Stimulated activated CD4-positive, alpha-beta T cell treated with anti-CD3 and anti-CD28 coated beads, Interleukin-4, amount 100 ng/mL, for 48 hours (primary cell): ENCODE data around the gene ISLR2.

Experiments
- DNase-seq, 2 donors: peaks; one replicate each; pipeline ENCODE4 v3.0.0-alpha.2; 2020; ENCODE audit warnings: low read depth in 2 of 2

ISLR2 gene

DNA sequence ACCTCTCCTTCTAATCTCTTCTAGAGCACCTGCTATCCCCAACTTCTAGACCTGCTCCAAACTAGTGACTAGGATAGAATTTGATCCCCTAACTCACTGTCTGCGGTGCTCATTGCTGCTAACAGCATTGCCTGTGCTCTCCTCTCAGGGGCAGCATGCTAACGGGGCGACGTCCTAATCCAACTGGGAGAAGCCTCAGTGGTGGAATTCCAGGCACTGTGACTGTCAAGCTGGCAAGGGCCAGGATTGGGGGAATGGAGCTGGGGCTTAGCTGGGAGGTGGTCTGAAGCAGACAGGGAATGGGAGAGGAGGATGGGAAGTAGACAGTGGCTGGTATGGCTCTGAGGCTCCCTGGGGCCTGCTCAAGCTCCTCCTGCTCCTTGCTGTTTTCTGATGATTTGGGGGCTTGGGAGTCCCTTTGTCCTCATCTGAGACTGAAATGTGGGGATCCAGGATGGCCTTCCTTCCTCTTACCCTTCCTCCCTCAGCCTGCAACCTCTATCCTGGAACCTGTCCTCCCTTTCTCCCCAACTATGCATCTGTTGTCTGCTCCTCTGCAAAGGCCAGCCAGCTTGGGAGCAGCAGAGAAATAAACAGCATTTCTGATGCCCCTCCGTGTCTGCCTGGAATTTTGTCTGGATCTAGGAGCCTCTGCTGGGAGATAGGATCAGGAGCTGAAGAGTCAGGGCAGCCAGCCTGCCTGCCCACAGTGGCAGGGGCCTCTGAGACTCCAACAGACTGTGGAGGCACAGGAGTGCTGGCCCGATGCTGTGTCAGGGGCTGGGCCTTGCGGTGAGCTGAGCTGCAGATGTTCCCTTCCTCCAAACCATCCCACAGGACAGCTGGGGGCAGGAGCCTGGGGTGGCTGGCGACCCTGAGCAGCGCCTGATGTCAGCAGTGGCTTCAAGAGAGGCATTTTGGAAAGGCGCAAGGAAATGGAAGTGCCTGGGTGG, 46.2 kb downstream of the ISLR2 start:
- DNase-seq, result no peak

DNA sequence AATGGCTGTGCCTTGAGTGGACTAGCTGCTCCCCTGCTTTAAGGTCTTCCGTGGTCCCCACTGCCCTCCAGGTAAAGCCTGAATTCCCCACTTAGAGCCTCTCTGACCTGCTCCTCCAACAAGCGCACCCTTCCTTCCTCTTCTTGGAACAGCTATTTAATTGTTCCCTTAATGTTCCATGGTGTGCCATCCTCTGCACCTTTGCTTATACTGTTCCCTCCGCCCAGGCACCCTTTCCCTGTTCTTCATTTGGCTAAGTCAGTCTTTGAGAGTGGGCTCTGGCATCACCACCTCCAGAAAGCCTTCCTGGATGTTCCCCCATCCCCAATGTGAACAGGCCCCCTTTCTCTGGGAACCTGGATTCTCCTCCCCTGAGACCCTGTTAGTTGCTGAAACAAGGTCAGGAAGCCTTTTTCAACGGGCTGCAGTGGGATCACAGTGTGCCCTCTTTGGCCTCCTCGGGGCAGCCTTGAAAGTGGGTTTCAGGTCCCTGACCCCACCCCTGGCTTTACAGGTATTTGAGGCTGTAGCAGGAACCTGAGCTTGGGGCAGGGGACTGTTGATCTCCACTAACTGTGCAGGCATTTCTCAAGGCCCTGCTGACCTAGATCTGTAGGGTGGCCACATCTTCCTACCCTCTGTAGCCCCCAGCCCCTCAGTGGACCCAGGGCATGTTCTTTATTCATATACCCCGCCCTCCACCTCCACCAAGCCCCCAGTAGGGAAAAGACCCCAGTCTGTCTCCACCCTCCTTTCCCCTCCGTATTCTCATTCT, 48.1 kb downstream of the ISLR2 start:
- no peak for DNase-seq

DNA sequence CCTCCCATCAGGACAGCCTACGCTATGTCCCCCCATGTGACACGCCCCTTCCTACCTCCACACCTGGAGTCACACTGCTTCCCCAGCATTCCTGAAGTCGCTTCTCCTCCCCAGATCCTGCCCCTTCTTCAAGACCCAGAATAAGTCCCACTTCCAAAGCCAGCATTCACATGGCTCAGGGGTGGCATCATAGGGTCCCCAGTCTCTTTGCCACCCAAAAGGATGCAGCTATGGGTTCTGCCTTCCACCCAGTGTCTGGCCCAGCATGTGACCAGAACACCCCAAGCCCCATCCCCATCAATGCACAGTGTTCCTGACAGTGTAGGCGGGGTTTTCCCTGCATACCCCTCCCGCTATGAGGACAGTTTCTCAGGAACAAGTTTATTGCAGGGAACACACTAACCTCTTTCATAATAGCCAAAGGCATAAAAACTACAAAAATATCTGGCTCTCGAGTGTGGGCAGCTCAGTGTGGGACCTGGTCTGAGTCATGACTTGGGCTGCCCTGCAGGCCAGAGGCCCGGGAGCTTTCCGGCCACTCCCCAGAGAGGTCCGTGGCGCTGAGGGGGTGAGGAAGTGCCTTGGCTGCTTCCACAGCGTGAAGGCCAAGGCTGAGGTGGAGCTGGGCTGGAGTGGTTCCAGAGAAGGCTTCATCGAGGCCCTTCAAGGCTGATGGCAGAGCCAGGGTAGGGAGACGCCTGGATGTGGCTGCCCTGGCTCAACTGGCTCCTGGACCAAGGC, 48.9 kb downstream of the ISLR2 start:
- DNase-seq, result no peak

DNA sequence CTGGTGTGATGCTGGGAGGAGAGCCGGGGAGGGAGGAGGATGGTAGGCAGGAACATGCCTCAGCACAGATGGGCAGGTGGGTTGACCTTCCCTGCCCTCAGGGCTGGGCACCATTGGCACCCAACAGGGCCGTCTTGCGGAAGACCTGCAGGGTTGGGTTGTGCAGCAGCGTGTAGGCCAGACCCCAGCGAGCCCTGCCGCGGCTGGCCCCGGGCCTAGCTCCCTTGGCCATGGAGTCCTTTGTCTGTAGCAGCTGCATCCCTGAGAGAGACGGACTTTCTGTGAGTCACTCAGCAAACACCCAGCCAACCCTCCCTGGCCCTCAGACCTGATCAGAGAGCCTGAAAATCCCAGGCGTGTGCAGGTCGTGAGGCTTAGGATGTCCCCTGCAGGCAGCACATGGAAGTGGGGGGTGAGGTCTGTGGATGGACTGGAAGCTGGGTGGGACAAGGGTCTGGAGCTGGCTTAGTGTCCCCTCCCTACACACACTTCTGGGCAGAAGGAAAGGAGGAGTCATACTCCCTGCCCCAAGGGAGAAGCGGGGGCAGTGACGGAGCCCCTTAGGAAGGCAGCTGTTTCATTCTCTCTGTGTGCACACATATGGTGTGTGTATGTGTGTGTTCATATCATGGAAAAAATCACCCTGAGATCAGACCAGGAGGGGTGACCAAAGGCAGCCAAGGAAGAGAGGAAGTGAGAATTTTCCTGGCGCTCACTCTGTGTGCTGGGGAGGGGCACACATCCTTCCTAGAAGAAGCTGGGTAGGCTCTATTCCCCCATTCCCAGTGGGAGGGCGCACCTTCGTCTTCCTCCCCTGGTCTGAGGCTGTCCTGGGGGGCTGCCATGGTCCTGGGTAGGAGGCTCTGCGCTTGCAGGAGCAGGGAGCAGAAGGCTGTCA, 49.8 kb downstream of the ISLR2 start:
- no peak for DNase-seq

DNA sequence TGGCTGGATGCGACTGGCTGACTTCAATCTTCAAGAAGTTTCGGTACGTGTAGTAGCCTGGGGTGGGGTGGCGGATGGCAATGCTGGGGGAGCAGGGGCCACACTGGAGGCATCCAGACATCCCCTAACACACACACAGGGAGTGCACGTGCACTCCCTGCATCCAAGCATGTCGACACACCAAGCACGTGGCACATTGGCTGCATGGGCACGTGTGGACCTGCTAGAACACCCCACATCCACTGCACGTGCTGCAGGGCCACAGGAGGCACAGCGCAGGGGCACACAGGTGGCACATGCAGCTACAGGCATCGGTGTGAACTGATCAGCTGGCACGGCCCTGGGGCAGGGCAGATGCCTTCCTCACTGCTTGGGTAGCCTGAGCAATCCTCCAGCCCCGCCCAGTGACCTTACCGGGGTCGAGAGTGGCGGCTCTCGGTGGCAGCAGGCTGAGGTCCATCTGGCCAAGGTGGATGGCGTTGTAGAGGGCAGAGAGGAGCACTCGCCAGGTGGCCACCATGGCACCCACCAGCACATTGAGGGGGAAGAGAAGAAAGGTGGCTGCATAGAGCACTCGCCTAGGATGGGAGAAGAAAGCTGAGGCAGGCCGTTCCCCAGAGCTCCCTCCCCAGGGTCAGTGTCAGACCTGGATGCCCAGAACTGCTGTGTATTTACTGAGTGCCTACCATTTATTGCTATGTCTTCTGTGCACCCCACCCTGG, 50.7 kb downstream of the ISLR2 start:
- DNase-seq, result no peak

DNA sequence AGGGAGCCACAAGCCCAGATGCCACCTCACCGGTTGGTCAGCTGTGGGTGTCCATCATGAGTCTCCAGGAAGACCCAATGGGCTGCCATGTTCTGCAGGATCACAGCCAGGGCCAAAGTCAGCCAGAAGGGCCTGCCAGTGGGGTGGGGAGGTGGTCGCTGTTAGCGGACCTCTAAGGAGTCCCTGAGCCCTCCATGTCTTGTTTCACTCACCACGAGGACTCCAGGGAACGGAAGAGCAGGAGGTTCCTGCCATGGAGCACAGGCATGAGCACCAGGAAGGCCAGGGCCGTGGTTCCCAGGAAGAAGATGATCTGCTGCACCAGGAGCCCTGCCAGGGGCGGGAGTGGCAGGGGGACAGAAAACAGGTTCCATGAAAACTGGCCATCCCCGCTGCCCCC, 51.7 kb downstream of the ISLR2 start:
- DNase-seq, result no peak

DNA sequence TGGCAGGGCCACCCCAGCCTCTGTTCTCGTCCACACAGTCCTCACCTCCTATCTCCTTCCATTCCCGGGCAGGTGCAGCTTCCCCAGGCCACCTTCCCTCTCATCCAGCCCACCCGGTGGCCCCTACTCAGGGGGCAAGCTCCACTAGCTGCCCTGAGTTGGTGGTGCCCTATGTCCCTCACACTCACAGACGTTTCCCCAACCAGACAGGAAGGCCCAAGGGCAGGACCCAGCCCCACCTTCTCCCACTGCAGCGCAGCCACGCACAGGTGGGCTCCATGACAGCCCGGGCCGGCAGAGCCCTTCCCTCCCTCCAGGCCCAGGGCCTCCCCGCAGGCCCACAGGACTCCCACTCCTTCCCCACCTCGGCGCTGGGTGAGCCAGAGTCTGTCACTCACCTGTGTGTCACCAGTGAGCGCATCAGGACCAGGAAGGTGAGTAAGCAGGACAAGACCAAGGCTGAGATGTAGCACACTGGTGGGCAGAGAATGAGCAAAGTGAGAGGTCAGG, 54.3 kb downstream of the ISLR2 start:
- no peak for DNase-seq

DNA sequence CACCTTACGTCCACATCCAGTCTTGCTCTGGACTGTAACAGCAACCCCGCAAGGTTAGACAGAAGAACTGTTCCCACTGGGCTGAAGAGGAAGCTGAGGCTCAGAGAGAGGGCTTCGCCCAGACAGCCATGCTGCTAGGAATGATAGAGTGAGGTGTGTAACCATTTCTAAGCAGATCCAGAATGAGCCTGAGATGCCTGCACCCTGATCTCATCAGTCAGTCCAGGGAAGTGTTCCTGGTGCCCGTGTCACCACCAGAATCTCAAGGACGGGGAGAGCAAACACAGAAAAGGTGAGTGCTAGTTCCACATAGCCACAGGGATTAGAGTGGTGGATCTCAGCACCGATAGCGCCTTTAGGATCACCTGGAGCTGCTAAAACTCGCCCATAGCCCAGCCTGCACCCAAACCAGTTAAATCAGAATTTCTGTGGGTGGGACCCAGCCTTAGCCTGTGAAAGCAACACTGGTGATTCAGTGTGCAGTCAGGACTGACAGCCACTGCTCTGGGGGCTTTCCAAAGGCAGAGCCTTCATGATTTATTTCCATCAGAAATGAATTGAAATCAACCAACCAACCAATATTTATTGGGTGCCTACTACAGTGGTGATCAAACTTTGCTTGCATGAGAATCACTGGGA, 55.4 kb downstream of the ISLR2 start:
- peak in 1 of 2 donors; percentile 11 for DNase-seq
